Stimulated activated memory B cell treated with anti-CD40 and anti-IgM and Interleukin-4, amounts not matched to agents 10 μg/mL and 1 μg/mL and 100 μg/mL, for 72 hours (primary cell): Measurements from ENCODE around the gene DTNA.

Source experiments
- ATAC-seq: fragments of 150-1000 bp; cut with Tn5 transposase; 2 replicates; pipeline ENCODE4 v1.10.0; 2021
- H3K27ac Mint-ChIP-seq: one replicate; pipeline ENCODE4 v1.8.0; 2022; ENCODE audit warnings: mild to moderate bottlenecking, mixed read lengths
- H3K27me3 Mint-ChIP-seq: one replicate; pipeline ENCODE4 v1.8.0; 2022; ENCODE audit warnings: mixed read lengths
- H3K36me3 Mint-ChIP-seq: one replicate; pipeline ENCODE4 v1.8.0; 2022; ENCODE audit warnings: mixed read lengths
- H3K4me1 Mint-ChIP-seq: one replicate; pipeline ENCODE4 v1.8.0; 2022; ENCODE audit warnings: mixed read lengths
- H3K4me3 Mint-ChIP-seq: one replicate; pipeline ENCODE4 v1.8.0; 2022; ENCODE audit warnings: mild to moderate bottlenecking, moderate library complexity, mixed read lengths
- H3K9me3 Mint-ChIP-seq: one replicate; pipeline ENCODE4 v1.8.0; 2022; ENCODE audit warnings: mixed read lengths

The DTNA gene

GRCh38 chr18:34866739-34867138 is 156.6 kb downstream of the DTNA start:
- Mint-ChIP-seq H3K4me1 (peaks cover 7% of the 10 kb centered on the region), H3K36me3 (no peaks in the 10 kb centered on the region), H3K27ac (no peak overlapping the region), H3K27me3 (no peaks in the 10 kb centered on the region), H3K9me3 (no peaks in the 10 kb centered on the region), H3K4me3 (no peak overlapping the region)
- no peak for ATAC-seq

GRCh38 chr18:34867520-34867919 is 157.4 kb downstream of the DTNA start:
- H3K36me3 Mint-ChIP-seq, result no peaks in the 10 kb centered on the region
- H3K4me1 Mint-ChIP-seq, result peaks cover 7% of the 10 kb centered on the region
- H3K27me3 Mint-ChIP-seq, result no peaks in the 10 kb centered on the region
- no peaks in the 10 kb centered on the region for H3K9me3 Mint-ChIP-seq
- H3K27ac Mint-ChIP-seq, result no peak overlapping the region
- no peak for ATAC-seq
- no peak overlapping the region for H3K4me3 Mint-ChIP-seq

- H3K36me3 Mint-ChIP-seq, result no peaks in the 10 kb centered on the region
- H3K4me3 Mint-ChIP-seq, result no peak overlapping the region
- no peak for ATAC-seq
- H3K4me1 Mint-ChIP-seq, result no peaks in the 10 kb centered on the region
- no peaks in the 10 kb centered on the region for H3K9me3 Mint-ChIP-seq
- H3K27me3 Mint-ChIP-seq, result no peaks in the 10 kb centered on the region
- no peak overlapping the region for H3K27ac Mint-ChIP-seq
These were observed 160.6 kb downstream of the DTNA start for GRCh38 chr18:34870555-34871310.

GRCh38 chr18:34871435-34871834 is 161.3 kb downstream of the DTNA start:
- no peak overlapping the region for H3K4me3 Mint-ChIP-seq
- no peaks in the 10 kb centered on the region for H3K27me3 Mint-ChIP-seq
- H3K9me3 Mint-ChIP-seq, result no peaks in the 10 kb centered on the region
- no peaks in the 10 kb centered on the region for H3K4me1 Mint-ChIP-seq
- H3K27ac Mint-ChIP-seq, result no peak overlapping the region
- ATAC-seq, result no peak
- H3K36me3 Mint-ChIP-seq, result no peaks in the 10 kb centered on the region

GRCh38 chr18:34872066-34872465 is 162.0 kb downstream of the DTNA start:
- Mint-ChIP-seq H3K9me3 (no peaks in the 10 kb centered on the region), H3K4me3 (no peak overlapping the region), H3K27me3 (peaks cover 2% of the 10 kb centered on the region), H3K36me3 (no peaks in the 10 kb centered on the region), H3K4me1 (no peaks in the 10 kb centered on the region), H3K27ac (no peak overlapping the region)
- peak; percentile 39 for ATAC-seq

GRCh38 chr18:34873986-34874580 is 164.0 kb downstream of the DTNA start:
- no peak overlapping the region for H3K27ac Mint-ChIP-seq
- H3K4me3 Mint-ChIP-seq, result no peak overlapping the region
- H3K36me3 Mint-ChIP-seq, result no peaks in the 10 kb centered on the region
- H3K27me3 Mint-ChIP-seq, result peaks cover 13% of the 10 kb centered on the region
- H3K9me3 Mint-ChIP-seq, result no peaks in the 10 kb centered on the region
- no peaks in the 10 kb centered on the region for H3K4me1 Mint-ChIP-seq
- no peak for ATAC-seq

GRCh38 chr18:34875150-34875549 is 165.1 kb downstream of the DTNA start:
- no peaks in the 10 kb centered on the region for H3K9me3 Mint-ChIP-seq
- no peak overlapping the region for H3K27ac Mint-ChIP-seq
- peaks cover 13% of the 10 kb centered on the region for H3K27me3 Mint-ChIP-seq
- no peaks in the 10 kb centered on the region for H3K36me3 Mint-ChIP-seq
- no peaks in the 10 kb centered on the region for H3K4me1 Mint-ChIP-seq
- ATAC-seq, result no peak
- no peak overlapping the region for H3K4me3 Mint-ChIP-seq

- H3K9me3 Mint-ChIP-seq, result no peaks in the 10 kb centered on the region
- no peaks in the 10 kb centered on the region for H3K36me3 Mint-ChIP-seq
- H3K4me1 Mint-ChIP-seq, result no peaks in the 10 kb centered on the region
- H3K4me3 Mint-ChIP-seq, result no peak overlapping the region
- no peak overlapping the region for H3K27ac Mint-ChIP-seq
- H3K27me3 Mint-ChIP-seq, result peaks cover 13% of the 10 kb centered on the region
- ATAC-seq, result no peak
These were observed 170.3 kb downstream of the DTNA start for GRCh38 chr18:34880403-34880802.

- H3K36me3 Mint-ChIP-seq, result no peaks in the 10 kb centered on the region
- H3K4me1 Mint-ChIP-seq, result no peaks in the 10 kb centered on the region
- H3K27me3 Mint-ChIP-seq, result peaks cover 13% of the 10 kb centered on the region
- H3K27ac Mint-ChIP-seq, result no peak overlapping the region
- no peak overlapping the region for H3K4me3 Mint-ChIP-seq
- no peak for ATAC-seq
- H3K9me3 Mint-ChIP-seq, result no peaks in the 10 kb centered on the region
These were observed 171.1 kb downstream of the DTNA start for GRCh38 chr18:34880882-34881834.

GRCh38 chr18:34884436-34884835 is 174.3 kb downstream of the DTNA start:
- Mint-ChIP-seq H3K4me1 (no peaks in the 10 kb centered on the region), H3K27ac (no peak overlapping the region), H3K4me3 (no peak overlapping the region), H3K9me3 (no peaks in the 10 kb centered on the region), H3K27me3 (no peaks in the 10 kb centered on the region), H3K36me3 (no peaks in the 10 kb centered on the region)
- no peak for ATAC-seq

- H3K9me3 Mint-ChIP-seq, result peaks cover 3% of the 10 kb centered on the region
- H3K27ac Mint-ChIP-seq, result no peak overlapping the region
- no peak overlapping the region for H3K4me3 Mint-ChIP-seq
- ATAC-seq, result no peak
- no peaks in the 10 kb centered on the region for H3K4me1 Mint-ChIP-seq
- H3K36me3 Mint-ChIP-seq, result no peaks in the 10 kb centered on the region
- peaks cover 14% of the 10 kb centered on the region for H3K27me3 Mint-ChIP-seq
These were observed 176.1 kb downstream of the DTNA start for GRCh38 chr18:34886177-34886576.

GRCh38 chr18:34887881-34888580 is 177.9 kb downstream of the DTNA start:
- no peaks in the 10 kb centered on the region for H3K36me3 Mint-ChIP-seq
- no peak for ATAC-seq
- no peak overlapping the region for H3K4me3 Mint-ChIP-seq
- peaks cover 15% of the 10 kb centered on the region for H3K27me3 Mint-ChIP-seq
- no peak overlapping the region for H3K27ac Mint-ChIP-seq
- peaks cover 3% of the 10 kb centered on the region for H3K9me3 Mint-ChIP-seq
- no peaks in the 10 kb centered on the region for H3K4me1 Mint-ChIP-seq

GRCh38 chr18:34890486-34891085 is 180.5 kb downstream of the DTNA start:
- H3K27ac Mint-ChIP-seq, result no peak overlapping the region
- H3K27me3 Mint-ChIP-seq, result peaks cover 33% of the 10 kb centered on the region
- H3K9me3 Mint-ChIP-seq, result peaks cover 9% of the 10 kb centered on the region
- H3K4me1 Mint-ChIP-seq, result no peaks in the 10 kb centered on the region
- H3K4me3 Mint-ChIP-seq, result no peak overlapping the region
- no peak for ATAC-seq
- H3K36me3 Mint-ChIP-seq, result peaks cover 6% of the 10 kb centered on the region

GRCh38 chr18:34892379-34892778 is 182.3 kb downstream of the DTNA start:
- ATAC-seq, result no peak
- Mint-ChIP-seq H3K27me3 (peaks cover 40% of the 10 kb centered on the region), H3K36me3 (peaks cover 6% of the 10 kb centered on the region), H3K4me1 (no peaks in the 10 kb centered on the region), H3K4me3 (no peak overlapping the region), H3K9me3 (peaks cover 14% of the 10 kb centered on the region), H3K27ac (no peak overlapping the region)

GRCh38 chr18:34893239-34893638 is 183.1 kb downstream of the DTNA start:
- no peak overlapping the region for H3K27ac Mint-ChIP-seq

More at GRCh38 chr18:34893239-34893638, 183.1 kb downstream of the DTNA start:
- Mint-ChIP-seq H3K27me3 (peaks cover 40% of the 10 kb centered on the region), H3K4me3 (no peak overlapping the region), H3K9me3 (peaks cover 14% of the 10 kb centered on the region), H3K4me1 (no peaks in the 10 kb centered on the region), H3K36me3 (peaks cover 6% of the 10 kb centered on the region)
- ATAC-seq, result no peak
